ENCODE data around the gene DUSP18.

- TF ChIP-seq POLR2AphosphoS5 (IDR thresholded peaks at IDR 0.05; ENCODE audit: borderline replicate concordance, low read depth, low read length) = no peak
- no peak for TF ChIP-seq EZH2 (IDR thresholded peaks at IDR 0.05)
- TF ChIP-seq FOXP2 (optimal IDR thresholded peaks at IDR 0.05; ENCODE audit: control extremely low read depth, extremely low read length, insufficient read depth) = no peak
These were observed 3.4 kb upstream of the DUSP18 start for GRCh38 chr22:30671071-30671470.
